Measurements from ENCODE around the gene OR10C1. TPM values are rescaled to one million over a fixed set of nuclear protein-coding genes. Genes with fewer than 3 reads are reported as not detected.

The OR10C1 gene
- total and polyA plus RNA-seq, 2 of the 4 experiments (the other 2 are of a cell fraction): not detected

DNA sequence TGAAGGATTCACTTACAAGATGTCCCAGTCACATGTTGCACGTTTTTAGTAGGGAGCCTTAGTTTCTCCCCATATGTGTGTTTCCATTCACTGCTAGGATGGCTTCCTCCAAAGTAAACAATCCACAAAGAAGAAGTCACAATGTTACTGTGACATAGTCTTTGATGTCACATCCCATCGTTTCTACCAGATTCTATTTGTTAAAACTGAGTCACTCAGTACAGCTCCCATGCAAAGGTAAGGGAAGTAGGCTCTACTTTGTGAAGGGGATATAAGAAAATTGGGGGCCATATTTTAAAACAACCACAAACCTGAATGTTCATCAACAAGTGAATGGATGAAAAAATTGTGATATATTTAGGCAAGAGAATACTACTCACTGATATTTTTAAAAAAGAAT lies 17.9 kb downstream of the OR10C1 start, which contains the start of the genes OR11A1 and OR2H1:
Gene OR11A1 (minus strand): TSS at position 101 of the 400 bp plus-strand sequence. CDS start 29,430 bp downstream, outside the sequence.
Gene OR2H1 (plus strand): TSS at position 185 of the 400 bp plus-strand sequence. CDS start 4,615 bp downstream, outside the sequence.
- H3K14ac ChIP-seq (replicated peaks; ENCODE audit: low read depth, low read length): no peak within 1 kb of the TSS
- BruUV-seq (replicated peaks): no TSS peak
- H2BK120ac ChIP-seq (ENCODE audit: low read depth, low read length): no peak within 1 kb of the TSS
- no peak within 1 kb of the TSS for H2AK5ac ChIP-seq (ENCODE audit: low read depth, low read length)
- H4K5ac ChIP-seq (ENCODE audit: low read depth, low read length): no peak within 1 kb of the TSS
- no peak within 1 kb of the TSS for H3K56ac ChIP-seq (ENCODE audit: extremely low read depth, insufficient read depth, low read length)
- ATAC-seq (ENCODE audit: low read depth) (no peak), DNase-seq (no peak)
- H3K4me3 ChIP-seq (ENCODE audit: insufficient read depth, low read depth, low read length): no peak within 1 kb of the TSS
- WGBS, 2 experiments (ENCODE audit: extremely low coverage in 2 of 2, insufficient read length in 1 of 2): no CpG with 5 or more reads among the region's 2 CpGs
- no peaks in the 10 kb centered on the region for H3K36me3 ChIP-seq (ENCODE audit: control insufficient read depth, insufficient read depth, low read length)
- dilution Hi-C loops (cut with HindIII; ENCODE audit: low sequenced_read_pairs, unreplicated experiment) (no loop called here), intact Hi-C loops (cut with micrococcal nuclease) (no loop called here), in situ Hi-C loops (cut with MboI; ENCODE audit: low sequenced_read_pairs) (no loop called here)
- H4K20me1 ChIP-seq (ENCODE audit: insufficient read depth, low read length): no peaks in the 10 kb centered on the region
- no peak within 1 kb of the TSS for H3K4ac ChIP-seq (ENCODE audit: low read depth, low read length)
- CTCF ChIA-PET: no interaction called here
- no peak within 1 kb of the TSS for H3K18ac ChIP-seq (ENCODE audit: low read depth, low read length)
- no peak within 1 kb of the TSS for H2BK15ac ChIP-seq (ENCODE audit: low read depth, low read length)
- H4K91ac ChIP-seq (ENCODE audit: insufficient read depth, low read depth, low read length): no peak within 1 kb of the TSS
- no peaks in the 10 kb centered on the region for H3K79me1 ChIP-seq (ENCODE audit: low read depth in 1 of 2, low read length in 2 of 2)
- H3K4me1 ChIP-seq (ENCODE audit: control insufficient read depth, insufficient read depth, low read length): no peaks in the 10 kb centered on the region
- TF ChIP-seq FOS (IDR thresholded peaks at IDR 0.05; ENCODE audit: low read depth, low read length): no peak
- TF ChIP-seq, protein P1, sequence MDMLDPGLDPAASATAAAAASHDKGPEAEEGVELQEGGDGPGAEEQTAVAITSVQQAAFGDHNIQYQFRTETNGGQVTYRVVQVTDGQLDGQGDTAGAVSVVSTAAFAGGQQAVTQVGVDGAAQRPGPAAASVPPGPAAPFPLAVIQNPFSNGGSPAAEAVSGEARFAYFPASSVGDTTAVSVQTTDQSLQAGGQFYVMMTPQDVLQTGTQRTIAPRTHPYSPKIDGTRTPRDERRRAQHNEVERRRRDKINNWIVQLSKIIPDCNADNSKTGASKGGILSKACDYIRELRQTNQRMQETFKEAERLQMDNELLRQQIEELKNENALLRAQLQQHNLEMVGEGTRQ (IDR thresholded peaks at IDR 0.05; ENCODE audit: low read depth, low read length): no peak
- TF ChIP-seq, protein P2, sequence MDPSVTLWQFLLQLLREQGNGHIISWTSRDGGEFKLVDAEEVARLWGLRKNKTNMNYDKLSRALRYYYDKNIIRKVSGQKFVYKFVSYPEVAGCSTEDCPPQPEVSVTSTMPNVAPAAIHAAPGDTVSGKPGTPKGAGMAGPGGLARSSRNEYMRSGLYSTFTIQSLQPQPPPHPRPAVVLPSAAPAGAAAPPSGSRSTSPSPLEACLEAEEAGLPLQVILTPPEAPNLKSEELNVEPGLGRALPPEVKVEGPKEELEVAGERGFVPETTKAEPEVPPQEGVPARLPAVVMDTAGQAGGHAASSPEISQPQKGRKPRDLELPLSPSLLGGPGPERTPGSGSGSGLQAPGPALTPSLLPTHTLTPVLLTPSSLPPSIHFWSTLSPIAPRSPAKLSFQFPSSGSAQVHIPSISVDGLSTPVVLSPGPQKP (IDR thresholded peaks at IDR 0.05; ENCODE audit: borderline replicate concordance, low read depth, low read length): no peak
- no peak for TF ChIP-seq BHLHE40 (IDR thresholded peaks at IDR 0.05; ENCODE audit: low read depth, low read length)
- TF ChIP-seq NFE2L2 (IDR thresholded peaks at IDR 0.05; ENCODE audit: low read depth, low read length): no peak
- no peak for TF ChIP-seq MXI1 (IDR thresholded peaks at IDR 0.05; ENCODE audit: borderline replicate concordance, low read depth, low read length)
- no peak for TF ChIP-seq MAFK (IDR thresholded peaks at IDR 0.05; ENCODE audit: low read depth, low read length)
- TF ChIP-seq RCOR1 (IDR thresholded peaks at IDR 0.05; ENCODE audit: insufficient replicate concordance, low read length): no peak
- TF ChIP-seq RFX5 (IDR thresholded peaks at IDR 0.05; ENCODE audit: low read depth, low read length): no peak
- no peak for TF ChIP-seq MAZ (IDR thresholded peaks at IDR 0.05; ENCODE audit: borderline replicate concordance, low read depth, low read length)
- TF ChIP-seq, protein P3, sequence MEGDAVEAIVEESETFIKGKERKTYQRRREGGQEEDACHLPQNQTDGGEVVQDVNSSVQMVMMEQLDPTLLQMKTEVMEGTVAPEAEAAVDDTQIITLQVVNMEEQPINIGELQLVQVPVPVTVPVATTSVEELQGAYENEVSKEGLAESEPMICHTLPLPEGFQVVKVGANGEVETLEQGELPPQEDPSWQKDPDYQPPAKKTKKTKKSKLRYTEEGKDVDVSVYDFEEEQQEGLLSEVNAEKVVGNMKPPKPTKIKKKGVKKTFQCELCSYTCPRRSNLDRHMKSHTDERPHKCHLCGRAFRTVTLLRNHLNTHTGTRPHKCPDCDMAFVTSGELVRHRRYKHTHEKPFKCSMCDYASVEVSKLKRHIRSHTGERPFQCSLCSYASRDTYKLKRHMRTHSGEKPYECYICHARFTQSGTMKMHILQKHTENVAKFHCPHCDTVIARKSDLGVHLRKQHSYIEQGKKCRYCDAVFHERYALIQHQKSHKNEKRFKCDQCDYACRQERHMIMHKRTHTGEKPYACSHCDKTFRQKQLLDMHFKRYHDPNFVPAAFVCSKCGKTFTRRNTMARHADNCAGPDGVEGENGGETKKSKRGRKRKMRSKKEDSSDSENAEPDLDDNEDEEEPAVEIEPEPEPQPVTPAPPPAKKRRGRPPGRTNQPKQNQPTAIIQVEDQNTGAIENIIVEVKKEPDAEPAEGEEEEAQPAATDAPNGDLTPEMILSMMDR (conservative IDR thresholded peaks at IDR 0.05; ENCODE audit: low read depth, low read length): no peak
- no peak for TF ChIP-seq CHD1 (IDR thresholded peaks at IDR 0.05; ENCODE audit: low read depth, low read length)
- TF ChIP-seq SMC3 (IDR thresholded peaks at IDR 0.05; ENCODE audit: low read depth, low read length): no peak
- no peak for TF ChIP-seq CEBPB (IDR thresholded peaks at IDR 0.05; ENCODE audit: low read depth, low read length)
- no peak for TF ChIP-seq RAD21 (IDR thresholded peaks at IDR 0.05; ENCODE audit: low read length)
- TF ChIP-seq POLR2A (IDR thresholded peaks at IDR 0.05; ENCODE audit: low read depth, low read length): no peak
- H2AFZ ChIP-seq (replicated peaks; ENCODE audit: low read length, poor library complexity): no peak within 1 kb of the TSS
- no peak within 1 kb of the TSS for H4K8ac ChIP-seq (ENCODE audit: low read depth in 2 of 2, low read length in 2 of 2)
- H3K9me1 ChIP-seq (ENCODE audit: insufficient read depth, low read length): no peaks in the 10 kb centered on the region
- peaks cover 8% of the 10 kb centered on the region; the same call in 1 of the 2 replicates for H3K9me3 ChIP-seq (ENCODE audit: control insufficient read depth, insufficient read depth, low read length)
- H2BK20ac ChIP-seq (ENCODE audit: low read depth, low read length): no peak within 1 kb of the TSS
- no peak within 1 kb of the TSS for H3K9ac ChIP-seq (ENCODE audit: low read depth, low read length)
- H2AK9ac ChIP-seq (replicated peaks; ENCODE audit: low read depth, low read length, poor library complexity): no peak within 1 kb of the TSS
- no peak within 1 kb of the TSS for H3K27ac ChIP-seq (ENCODE audit: insufficient read depth, low read length)
- POLR2A ChIA-PET (ENCODE audit: unreplicated experiment): no interaction called here
- H3K27me3 ChIP-seq (ENCODE audit: control insufficient read depth, insufficient read depth, low read length): no peaks in the 10 kb centered on the region
- H3K23ac ChIP-seq (ENCODE audit: low read depth, low read length): no peak within 1 kb of the TSS
- H3K4me2 ChIP-seq (ENCODE audit: low read depth, low read length): no peak within 1 kb of the TSS
- no peak within 1 kb of the TSS for H2BK5ac ChIP-seq (ENCODE audit: low read depth, low read length, poor library complexity, severe bottlenecking)

All from IMR-90 (cell line).